HepG2 (cell line): Measurements from ENCODE around the gene TNS1. TPM values are rescaled to one million over a fixed set of nuclear protein-coding genes. Genes with fewer than 3 reads are reported as not detected.

ENCODE experiments used
- ATAC-seq: fragments of 200-7000 bp; cut with Tn5 transposase; 3 replicates; pipeline ENCODE4 v1.9.1; 2020; ENCODE audit warnings: mild to moderate bottlenecking, moderate library complexity
- BruUV-seq: library from RNA; stranded (reverse); fragments of 400-500 nt; replicated peaks from 2 replicates; lab custom pipeline; 2021; lab: Mats Ljungman, UMichigan
- CTCF ChIA-PET: fragments of 300-600 bp; formaldehyde crosslinking; extraction: SDS; loops from one replicate; lab custom pipeline; 2021; ENCODE audit warnings: low total read pairs, inconsistent platforms, low intra/inter-chr PET ratio; lab: Yijun Ruan, JAX
- POLR2A ChIA-PET: fragments of 350-600 bp; sonication (Branson Sonifier 250); formaldehyde crosslinking; loops from one replicate; lab custom pipeline; 2020; ENCODE audit warnings: antibody characterized with exemption, inconsistent platforms; lab: Yijun Ruan, JAX
- DNase-seq: peaks from one replicate; pipeline ENCODE4 v3.0.0-alpha.2; 2015; ENCODE audit warnings: low spot score
- FAIRE-seq: peaks from 3 replicates; lab custom pipeline; 2011; peaks lifted over from hg19 to GRCh38; lab: Jason Lieb, UNC
- H2AFZ ChIP-seq: one replicate; pipeline ENCODE4 v1.6.1; 2011; ENCODE audit warnings: low read length, inconsistent platforms
- H3K27ac ChIP-seq: fragments of 300-600 bp; 3 replicates; pipeline ENCODE4 v1.8.0; 2011; ENCODE audit warnings: mixed run types, mild to moderate bottlenecking, mixed read lengths, low read length, inconsistent platforms; ENCODE audit not compliant: insufficient read depth; ENCODE audit errors: extremely low read length
- H3K27me3 ChIP-seq, 2 experiments: fragments of 200-600 bp in 1 of 2; 2 replicates in 1 of 2; 3 replicates in 1 of 2; pipeline versions ENCODE4 v1.6.0 to v1.8.0; 2011; ENCODE audit warnings: low read length in 2 of 2, mild to moderate bottlenecking in 2 of 2, moderate library complexity in 2 of 2, inconsistent platforms in 1 of 2; ENCODE audit not compliant: insufficient read depth in 2 of 2, control insufficient read depth in 1 of 2
- H3K36me3 ChIP-seq, 2 experiments: fragments of 200-600 bp in 1 of 2; replicated peaks in 1 of 2; 2 replicates in 1 of 2; 3 replicates in 1 of 2; pipeline versions ENCODE4 v1.5.1 to v1.8.0; 2011; ENCODE audit warnings: low read length in 2 of 2, inconsistent platforms in 1 of 2; ENCODE audit not compliant: insufficient read depth in 2 of 2, control insufficient read depth in 1 of 2
- H3K4me1 ChIP-seq: 2 replicates; pipeline ENCODE4 v1.5.1; 2012; ENCODE audit warnings: low read length, inconsistent platforms; ENCODE audit not compliant: insufficient read depth
- H3K4me2 ChIP-seq: 2 replicates; pipeline ENCODE4 v1.6.0; 2011; ENCODE audit warnings: low read depth, low read length, inconsistent platforms
- H3K4me3 ChIP-seq, 3 experiments: fragments of 200-600 bp in 1 of 3; sonication (generic), shearing (Covaris generic) in 1 of 3; replicated peaks in 1 of 3; 2 replicates each; pipeline ENCODE4 v1.5.1; 2011 to 2016; ENCODE audit warnings: low read length in 3 of 3, inconsistent platforms in 2 of 3, low read depth in 2 of 3, mild to moderate bottlenecking in 2 of 3, control low read depth in 1 of 3, mixed read lengths in 1 of 3; ENCODE audit not compliant: insufficient read depth in 1 of 3
- H3K79me2 ChIP-seq: one replicate; pipeline ENCODE4 v1.6.1; 2011; ENCODE audit warnings: low read length, inconsistent platforms; ENCODE audit not compliant: insufficient read depth
- H3K9ac ChIP-seq: 2 replicates; pipeline ENCODE4 v1.6.0; 2011; ENCODE audit warnings: mild to moderate bottlenecking, low read depth, low read length, inconsistent platforms; ENCODE audit not compliant: insufficient read depth
- H3K9me3 ChIP-seq: 2 replicates; pipeline ENCODE4 v1.5.1; 2012; ENCODE audit warnings: mild to moderate bottlenecking, low read length
- H4K20me1 ChIP-seq: 2 replicates; pipeline ENCODE4 v1.6.0; 2011; ENCODE audit warnings: inconsistent platforms, mild to moderate bottlenecking, low read length, moderate library complexity; ENCODE audit not compliant: insufficient read depth
- BATF2 ChIP-seq: sonication (generic); formaldehyde crosslinking; IDR thresholded peaks from 2 replicates; pipeline ENCODE4 v1.8.0; 2022; ENCODE audit warnings: mild to moderate bottlenecking, missing genetic modification reagents, moderate library complexity
- BCL3 ChIP-seq: sonication (generic); formaldehyde crosslinking; IDR thresholded peaks from 2 replicates; pipeline ENCODE4 v1.5.1; 2020; ENCODE audit warnings: mild to moderate bottlenecking, missing genetic modification reagents, moderate library complexity
- HES4 ChIP-seq: sonication (generic); formaldehyde crosslinking; IDR thresholded peaks from 2 replicates; pipeline ENCODE4 v1.9.0; 2021; ENCODE audit warnings: mild to moderate bottlenecking, missing genetic modification reagents, borderline replicate concordance
- HINFP ChIP-seq: sonication (generic); formaldehyde crosslinking; IDR thresholded peaks from 2 replicates; pipeline ENCODE4 v1.4.0; 2020; ENCODE audit warnings: low read depth, mild to moderate bottlenecking, missing genetic modification reagents
- ISX ChIP-seq: sonication (generic); formaldehyde crosslinking; conservative IDR thresholded peaks from 2 replicates; pipeline ENCODE4 v1.5.0; 2020; ENCODE audit warnings: missing genetic modification reagents
- KAT7 ChIP-seq: IDR thresholded peaks from 2 replicates; pipeline ENCODE4 v1.6.1; 2018; ENCODE audit warnings: borderline replicate concordance, missing compliant biosample characterization
- KMT2A ChIP-seq: sonication (generic); formaldehyde crosslinking; IDR thresholded peaks from 2 replicates; pipeline ENCODE4 v1.4.0; 2020; ENCODE audit warnings: missing genetic modification reagents
- PHF5A ChIP-seq: IDR thresholded peaks from one replicate; pipeline ENCODE4 v1.6.1; 2018; ENCODE audit warnings: low read depth, missing genetic modification reagents; ENCODE audit not compliant: unreplicated experiment
- RFX1 ChIP-seq: fragments of 450-650 bp; IDR thresholded peaks from 2 replicates; pipeline ENCODE4 v1.6.1; 2017
- SYNCRIP ChIP-seq: fragments of 200-400 bp; formaldehyde crosslinking; IDR thresholded peaks from 2 replicates; pipeline ENCODE4 v1.6.1; 2018; ENCODE audit warnings: mild to moderate bottlenecking, low read depth, low read length; ENCODE audit not compliant: insufficient read depth
- ZNF160 ChIP-seq: sonication (generic); formaldehyde crosslinking; IDR thresholded peaks from 2 replicates; pipeline ENCODE4 v1.8.0; 2022; ENCODE audit warnings: mild to moderate bottlenecking, inconsistent platforms, missing genetic modification reagents
- ZNF354B ChIP-seq: sonication (generic); formaldehyde crosslinking; IDR thresholded peaks from 2 replicates; pipeline ENCODE4 v1.8.0; 2022; ENCODE audit warnings: mild to moderate bottlenecking, missing genetic modification reagents
- ZNF547 ChIP-seq: sonication (generic); formaldehyde crosslinking; IDR thresholded peaks from 2 replicates; pipeline ENCODE4 v1.5.1; 2020; ENCODE audit warnings: mild to moderate bottlenecking, missing genetic modification reagents
- in situ Hi-C: cut with HindIII; loops from 2 replicates; pipeline ENCODE4 v1.10.0; 2017; ENCODE audit warnings: low pct_unique_long_range_greater_than_20kb; ENCODE audit not compliant: extremely low pct_ligation_motif_present
- intact Hi-C: fragments of 100-400 bp; cut with micrococcal nuclease; formaldehyde crosslinking; loops from one replicate; pipeline ENCODE4 v1.10.0; 2022; ENCODE audit not compliant: unreplicated experiment
- polyA plus RNA-seq, 8 experiments: library from polyadenylated mRNA; depleted of rRNA in 3 of 8; stranded (reverse) in 7 of 8; unstranded in 1 of 8; fragments of >200 nt; fragmentation: Illumina TruSeq in 4 of 8; extraction: Trizol in 4 of 8; gene quantifications; 2 replicates each; pipeline versions ENCODE4 v1.2.1 to v1.2.3, GENCODE V29; 2011 to 2016; ENCODE audit warnings: low read depth in 4 of 8, missing spikeins in 1 of 8, mixed read lengths in 1 of 8; ENCODE audit not compliant: insufficient read depth in 1 of 8
- total RNA-seq, 5 experiments: library from RNA; depleted of rRNA; stranded (reverse); fragments of >200 nt; fragmentation: Illumina TruSeq; extraction: Trizol; gene quantifications; 2 replicates each; pipeline ENCODE4 v1.2.3, GENCODE V29; 2016; ENCODE audit warnings: low read depth in 1 of 5

TNS1 gene
- total and polyA plus RNA-seq, 2 of the 13 experiments (the other 11 are each of a cell fraction or from before 2014, with no cell fraction given): 1.9 to 118 TPM

GRCh38 chr2:217783243-217783642 lies 219.6 kb downstream of the TNS1 start:
- Histone ChIP-seq H3K9me3 (peaks cover 7% of the 10 kb centered on the region; the same call in 1 of the 2 replicates), H3K4me2 (no peak overlapping the region)
- TF ChIP-seq ZNF547 (CRISPR knock-in tag) (no peak), ZNF160 (CRISPR knock-in tag) (peak; percentile 96), HINFP (CRISPR knock-in tag) (no peak), KMT2A (no peak), RFX1 (no peak), PHF5A (CRISPR knock-in tag) (no peak), ISX (CRISPR knock-in tag) (no peak), HES4 (no peak), ZNF354B (no peak)
- TF ChIP-seq, all 625 proteins: peak for 1
- no peaks in the 10 kb centered on the region for H3K27me3 ChIP-seq
- CTCF ChIA-PET: no interaction called here
- H4K20me1 ChIP-seq: no peaks in the 10 kb centered on the region; the same call in 1 of the 2 replicates
- BruUV-seq: no TSS peak
- no peaks in the 10 kb centered on the region for H3K79me2 ChIP-seq
- no peak overlapping the region for H2AFZ ChIP-seq
- H3K4me3 ChIP-seq: no peak overlapping the region
- POLR2A ChIA-PET: no interaction called here
- H3K27ac ChIP-seq: no peak overlapping the region
- in situ Hi-C loops: no loop called here
- DNase-seq (no peak), ATAC-seq (no peak), FAIRE-seq (no peak)
- H3K4me1 ChIP-seq: peaks cover 18% of the 10 kb centered on the region
- no peak overlapping the region for H3K9ac ChIP-seq
- intact Hi-C loops: no loop called here
- no peaks in the 10 kb centered on the region for H3K36me3 ChIP-seq

GRCh38 chr2:217777906-217778305 lies 224.9 kb downstream of the TNS1 start:
- in situ Hi-C loops: no loop called here
- FAIRE-seq (no peak), ATAC-seq (no peak; the same call in 2 of the 3 replicates), DNase-seq (no peak)
- POLR2A ChIA-PET: no interaction called here
- intact Hi-C loops: no loop called here
- no peaks in the 10 kb centered on the region for H3K36me3 ChIP-seq
- H2AFZ ChIP-seq: no peak overlapping the region
- no TSS peak for BruUV-seq
- H3K79me2 ChIP-seq: no peaks in the 10 kb centered on the region
- H3K4me3 ChIP-seq: no peak overlapping the region
- CTCF ChIA-PET: no interaction called here
- no peaks in the 10 kb centered on the region; the same call in 1 of the 2 replicates for H4K20me1 ChIP-seq
- H3K4me1 ChIP-seq: no peaks in the 10 kb centered on the region
- H3K27ac ChIP-seq: no peak overlapping the region
- peaks cover 2% of the 10 kb centered on the region; the same call in 1 of the 2 replicates for H3K9me3 ChIP-seq
- no peak overlapping the region for H3K9ac ChIP-seq
- no peak overlapping the region for H3K4me2 ChIP-seq
- no peaks in the 10 kb centered on the region for H3K27me3 ChIP-seq
- TF ChIP-seq BATF2 (CRISPR knock-in tag): no peak
- TF ChIP-seq BCL3 (CRISPR knock-in tag): no peak
- no peak for TF ChIP-seq KAT7
- no peak for TF ChIP-seq SYNCRIP
